Esophagus squamous epithelium (tissue), 4 donors: ENCODE results near the gene BUB1.

Experiments
- POLR2A ChIP-seq, 4 donors: fragments of 450-650 bp; IDR thresholded peaks; one replicate each; pipeline ENCODE4 v1.6.1; 2017; ENCODE audit warnings: antibody characterized with exemption in 4 of 4, mild to moderate bottlenecking in 4 of 4, moderate library complexity in 3 of 4
- TF ChIP-seq, protein P1 (sequence below), 6 experiments: fragments of 450-650 bp in 4 of 6; fragments of 200-600 bp in 2 of 6; sonication (generic) in 2 of 6; IDR thresholded peaks; one replicate each; pipeline ENCODE4 v1.5.1; 2016 to 2019; ENCODE audit warnings: antibody characterized with exemption in 6 of 6, mild to moderate bottlenecking in 4 of 6, moderate library complexity in 4 of 6

DNA sequence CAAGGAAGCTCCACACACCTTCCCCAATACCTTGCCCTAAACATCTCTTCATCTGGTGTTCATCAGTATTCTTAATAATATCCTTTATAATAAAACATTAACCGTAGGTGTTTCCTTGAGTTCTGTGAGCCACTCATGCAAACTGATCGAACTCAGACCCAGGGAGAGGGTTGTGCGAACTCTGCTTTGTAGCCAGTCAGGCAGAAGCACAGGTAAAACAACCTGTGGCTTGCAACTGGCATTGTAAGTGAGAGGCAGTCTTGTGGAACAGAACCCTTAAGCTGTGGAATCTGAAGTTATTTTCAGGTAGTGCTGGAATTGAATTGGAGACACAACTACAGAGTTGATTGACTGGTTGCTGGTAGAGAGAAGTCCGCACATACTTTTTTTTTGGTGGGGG, 4.7 kb downstream of the BUB1 start:
- TF ChIP-seq, protein P1, sequence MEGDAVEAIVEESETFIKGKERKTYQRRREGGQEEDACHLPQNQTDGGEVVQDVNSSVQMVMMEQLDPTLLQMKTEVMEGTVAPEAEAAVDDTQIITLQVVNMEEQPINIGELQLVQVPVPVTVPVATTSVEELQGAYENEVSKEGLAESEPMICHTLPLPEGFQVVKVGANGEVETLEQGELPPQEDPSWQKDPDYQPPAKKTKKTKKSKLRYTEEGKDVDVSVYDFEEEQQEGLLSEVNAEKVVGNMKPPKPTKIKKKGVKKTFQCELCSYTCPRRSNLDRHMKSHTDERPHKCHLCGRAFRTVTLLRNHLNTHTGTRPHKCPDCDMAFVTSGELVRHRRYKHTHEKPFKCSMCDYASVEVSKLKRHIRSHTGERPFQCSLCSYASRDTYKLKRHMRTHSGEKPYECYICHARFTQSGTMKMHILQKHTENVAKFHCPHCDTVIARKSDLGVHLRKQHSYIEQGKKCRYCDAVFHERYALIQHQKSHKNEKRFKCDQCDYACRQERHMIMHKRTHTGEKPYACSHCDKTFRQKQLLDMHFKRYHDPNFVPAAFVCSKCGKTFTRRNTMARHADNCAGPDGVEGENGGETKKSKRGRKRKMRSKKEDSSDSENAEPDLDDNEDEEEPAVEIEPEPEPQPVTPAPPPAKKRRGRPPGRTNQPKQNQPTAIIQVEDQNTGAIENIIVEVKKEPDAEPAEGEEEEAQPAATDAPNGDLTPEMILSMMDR (IDR thresholded peaks at IDR 0.05), result no peak
- no peak for TF ChIP-seq POLR2A (IDR thresholded peaks at IDR 0.05)
